ENCODE results near the gene TGFB2.

Gene TGFB2

DNA sequence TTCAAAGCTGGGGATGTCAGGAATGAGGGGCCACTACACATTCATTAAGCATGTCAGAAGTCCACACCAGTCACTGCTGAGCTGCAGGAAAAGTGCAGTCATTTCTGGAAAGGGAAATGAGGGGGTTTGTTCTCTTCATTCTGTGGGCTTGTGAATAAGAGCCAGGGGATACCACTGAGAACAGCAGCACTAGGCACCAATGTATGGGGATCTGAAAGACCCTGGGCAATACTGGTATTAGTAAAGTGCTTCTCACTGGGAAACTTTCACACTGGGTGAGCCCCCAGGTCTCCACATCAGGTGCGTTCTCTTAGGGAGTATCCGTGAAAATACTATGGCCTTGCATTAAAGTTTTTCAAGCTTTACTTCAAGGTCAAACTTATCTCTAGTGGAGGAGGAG is 49.9 kb downstream of the TGFB2 start:
- DNase-seq = no peak

DNA sequence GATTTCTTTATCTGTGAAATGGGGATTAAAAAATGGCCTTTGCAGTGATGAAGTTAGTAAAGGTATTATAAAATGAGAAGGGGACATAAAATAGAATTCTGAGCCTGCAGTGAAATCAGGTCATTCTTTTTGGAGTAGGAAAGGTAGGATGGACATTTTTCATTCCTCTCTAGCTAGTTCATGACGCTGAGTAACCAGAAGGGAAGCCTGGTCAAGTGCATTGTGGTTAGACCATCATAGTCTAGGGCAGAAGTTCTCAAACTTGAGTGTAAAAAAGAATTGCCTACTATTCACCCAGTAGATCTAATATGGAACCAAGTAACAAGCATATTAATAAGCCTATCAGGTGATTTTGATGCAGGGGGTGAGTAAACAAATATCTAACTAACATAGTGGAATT is 50.8 kb downstream of the TGFB2 start:
- no peak for DNase-seq

- no peak for DNase-seq
Measured at GRCh38 chr1:218397752-218398339, 52.7 kb downstream of the TGFB2 start.

GRCh38 chr1:218400624-218401023 is 55.5 kb downstream of the TGFB2 start:
- no peak for DNase-seq

DNA sequence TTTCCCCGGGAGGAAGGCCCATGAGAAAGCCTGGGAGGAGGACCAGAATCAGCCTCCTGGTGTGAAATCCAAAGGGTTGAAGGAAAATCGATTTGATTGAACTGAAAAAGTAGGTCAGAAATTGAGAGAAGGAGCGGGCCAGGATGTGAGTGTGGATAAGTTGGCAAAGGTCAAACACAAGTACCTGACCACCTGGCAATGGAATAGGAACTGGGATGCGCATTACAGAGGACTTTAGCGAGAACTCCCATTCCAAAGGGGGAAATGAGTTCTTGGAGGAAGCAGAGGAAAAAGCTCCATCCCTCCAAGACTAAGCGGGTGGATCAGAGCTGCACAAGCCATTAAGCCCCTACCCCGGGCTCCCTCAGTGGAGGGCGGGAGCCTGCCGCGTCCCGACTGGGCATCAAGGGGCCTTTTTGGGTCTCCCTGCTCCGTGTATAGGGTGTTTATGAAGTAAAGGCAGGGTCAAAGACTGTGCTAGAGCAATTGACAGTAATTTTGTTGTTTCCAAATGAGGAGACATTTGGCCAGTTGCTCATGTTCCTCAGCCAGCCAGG is 56.4 kb downstream of the TGFB2 start:
- DNase-seq = no peak

DNA sequence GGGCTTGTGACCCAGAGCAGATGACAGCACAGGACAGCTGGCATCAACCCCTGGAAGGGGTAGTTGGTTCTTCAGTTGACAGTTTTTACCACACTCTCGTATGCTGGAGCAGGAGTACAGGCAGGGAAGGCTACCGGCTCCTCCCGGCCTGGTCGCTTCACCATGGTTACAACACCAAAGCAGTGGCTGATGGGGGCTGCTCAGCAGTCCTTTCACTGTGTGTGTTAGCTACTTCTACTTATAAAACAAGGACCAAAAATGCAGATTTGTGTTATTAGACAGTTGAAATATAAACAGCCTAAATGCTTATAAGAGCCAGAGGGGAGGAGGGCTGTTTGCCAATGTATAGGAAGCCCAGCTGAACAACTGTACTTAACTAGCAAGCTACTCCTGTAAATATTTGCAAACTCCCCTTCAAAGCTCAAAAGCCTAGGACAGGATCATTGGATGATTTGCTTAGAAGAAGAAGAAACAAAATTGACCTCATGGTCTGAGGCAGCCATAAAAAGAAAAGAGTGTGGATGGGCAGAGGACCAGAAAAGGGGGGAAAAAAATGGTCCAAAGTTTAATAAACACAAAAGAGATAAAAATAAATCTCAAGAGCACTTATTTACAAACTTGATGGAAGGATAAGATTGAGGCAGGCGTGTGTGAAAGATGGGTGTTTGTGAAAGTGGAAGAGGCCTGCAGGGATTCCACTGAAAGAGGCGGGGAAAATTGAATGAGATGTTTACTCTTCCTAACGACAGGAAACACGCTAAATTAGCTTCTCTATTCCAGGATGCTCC is 57.1 kb downstream of the TGFB2 start:
- no peak for DNase-seq

- no peak for DNase-seq
Measured at GRCh38 chr1:218402786-218403120, 57.6 kb downstream of the TGFB2 start.

DNA sequence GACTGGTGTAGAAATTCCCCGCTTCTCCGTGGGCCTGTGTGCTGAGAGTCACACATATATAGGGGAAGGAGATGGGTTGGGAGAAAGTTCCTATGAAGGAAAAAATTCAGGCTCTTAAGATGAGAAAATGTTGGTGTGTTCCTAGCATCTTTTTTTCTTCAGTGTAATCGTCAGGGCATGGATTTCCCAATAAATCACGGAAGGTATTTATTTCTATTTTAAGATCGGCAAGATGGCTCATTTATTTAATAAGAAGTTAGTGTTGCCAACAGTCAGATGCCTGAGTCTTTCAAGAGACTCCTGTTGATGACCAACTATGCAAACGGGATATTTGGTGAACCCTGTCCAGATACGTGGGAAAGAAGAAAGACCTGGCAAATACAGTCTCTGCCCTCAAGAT is 58.2 kb downstream of the TGFB2 start:
- DNase-seq = no peak

DNA sequence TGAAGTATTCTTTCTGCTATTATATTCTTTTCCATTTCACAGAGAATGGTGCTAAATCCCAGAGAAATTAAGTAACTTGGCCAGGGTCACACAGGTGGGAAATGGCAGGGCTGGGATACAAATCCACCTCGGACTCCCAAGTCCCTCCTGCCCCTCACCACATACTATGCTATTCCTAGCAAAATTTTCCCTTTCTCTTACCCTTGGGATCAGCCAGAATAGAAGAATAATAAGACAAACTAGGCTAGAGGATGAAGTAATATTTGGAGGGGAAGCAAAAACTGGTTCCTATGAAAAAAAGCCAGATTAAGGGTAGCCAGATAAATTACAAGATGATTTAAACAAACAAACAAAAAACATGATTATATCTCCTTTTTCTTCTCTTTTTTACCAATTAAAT is 62.5 kb downstream of the TGFB2 start:
- no peak for DNase-seq

GRCh38 chr1:218408135-218408534 is 63.0 kb downstream of the TGFB2 start:
- no peak for DNase-seq

- no peak for DNase-seq
Measured at GRCh38 chr1:218408942-218409341, 63.8 kb downstream of the TGFB2 start.

DNA sequence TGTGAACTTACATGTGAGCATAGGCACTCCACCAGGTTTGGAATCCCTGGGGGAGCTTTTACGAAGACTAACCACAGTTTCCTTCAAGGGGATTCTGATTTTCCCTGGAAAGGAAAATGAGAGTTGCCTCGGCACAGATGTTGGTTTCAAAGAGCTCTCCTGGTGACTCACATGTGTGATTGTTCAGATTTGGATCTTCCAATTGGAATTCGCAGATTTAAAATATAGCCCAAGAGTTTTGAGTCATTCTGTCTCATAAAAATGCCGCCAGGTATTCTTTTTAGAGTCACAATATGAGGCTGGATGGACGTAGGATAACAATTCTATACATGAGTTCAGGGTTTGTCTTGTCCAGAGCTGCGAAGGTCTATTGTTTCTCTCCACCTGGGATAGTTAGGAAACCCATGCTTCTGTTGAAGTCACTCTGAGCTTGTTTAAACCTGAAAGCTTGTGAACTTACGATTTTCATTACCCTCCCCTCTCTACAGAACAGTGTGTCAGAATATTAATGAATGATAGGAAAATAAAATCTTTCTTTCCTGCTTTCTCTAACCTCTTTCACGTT is 64.9 kb downstream of the TGFB2 start:
- no peak for DNase-seq

DNA sequence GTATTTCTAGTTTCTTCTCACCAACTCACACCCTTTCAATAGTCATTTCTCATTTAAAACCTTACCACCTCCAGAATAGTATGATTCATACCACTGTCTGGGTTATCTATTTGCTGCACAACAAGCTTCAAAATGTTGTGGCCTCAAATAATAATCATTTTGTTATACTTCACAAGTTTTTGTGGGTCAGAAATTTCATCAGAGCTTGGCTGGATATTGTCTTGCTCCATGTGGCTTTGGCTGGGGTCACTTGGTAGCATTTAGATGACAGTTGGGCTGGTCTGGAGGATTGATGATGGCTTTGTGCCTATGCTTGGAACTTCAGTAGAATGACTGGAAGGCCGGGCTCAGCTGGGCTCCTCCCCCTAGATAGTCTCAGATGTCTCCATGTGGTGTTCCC is 66.0 kb downstream of the TGFB2 start:
- no peak for DNase-seq

DNA sequence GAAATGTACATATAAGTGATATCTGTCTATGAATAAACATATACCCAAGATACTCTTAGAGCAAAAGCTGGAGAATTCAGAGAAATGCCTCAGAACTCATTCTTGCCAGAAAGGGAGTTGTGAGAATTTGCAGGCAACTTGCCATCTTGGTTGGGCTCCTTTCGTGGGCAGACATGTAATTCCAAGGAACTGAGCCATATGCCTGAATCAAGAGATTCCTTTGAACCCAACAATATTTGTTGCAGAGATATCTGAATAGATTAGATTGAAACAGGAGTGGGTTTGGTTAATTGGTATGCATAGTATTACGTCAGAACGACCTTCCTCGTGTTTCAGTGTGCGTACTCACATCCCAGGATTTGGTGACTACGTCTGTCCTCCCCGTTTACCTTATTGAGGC is 67.0 kb downstream of the TGFB2 start:
- DNase-seq = no peak

DNA sequence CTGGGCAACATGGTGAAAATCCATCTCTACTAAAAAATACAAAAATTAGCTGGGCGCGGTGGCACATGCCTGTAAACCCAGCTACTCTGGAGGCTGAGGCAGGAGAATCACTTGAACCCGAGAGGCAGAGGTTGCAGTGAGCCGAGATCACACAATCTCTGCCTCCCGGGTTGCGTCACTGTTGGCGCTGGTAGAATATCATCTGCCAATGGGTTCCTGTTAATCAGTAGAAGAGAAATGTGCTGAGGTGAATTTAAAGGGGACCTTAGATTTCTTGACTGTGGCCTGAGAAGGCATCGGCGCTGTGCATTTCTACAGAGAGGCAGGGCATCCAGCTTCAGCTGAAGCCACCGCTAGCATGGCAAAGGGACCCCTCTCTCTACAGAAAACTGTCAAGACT is 68.0 kb downstream of the TGFB2 start:
- DNase-seq = no peak

DNA sequence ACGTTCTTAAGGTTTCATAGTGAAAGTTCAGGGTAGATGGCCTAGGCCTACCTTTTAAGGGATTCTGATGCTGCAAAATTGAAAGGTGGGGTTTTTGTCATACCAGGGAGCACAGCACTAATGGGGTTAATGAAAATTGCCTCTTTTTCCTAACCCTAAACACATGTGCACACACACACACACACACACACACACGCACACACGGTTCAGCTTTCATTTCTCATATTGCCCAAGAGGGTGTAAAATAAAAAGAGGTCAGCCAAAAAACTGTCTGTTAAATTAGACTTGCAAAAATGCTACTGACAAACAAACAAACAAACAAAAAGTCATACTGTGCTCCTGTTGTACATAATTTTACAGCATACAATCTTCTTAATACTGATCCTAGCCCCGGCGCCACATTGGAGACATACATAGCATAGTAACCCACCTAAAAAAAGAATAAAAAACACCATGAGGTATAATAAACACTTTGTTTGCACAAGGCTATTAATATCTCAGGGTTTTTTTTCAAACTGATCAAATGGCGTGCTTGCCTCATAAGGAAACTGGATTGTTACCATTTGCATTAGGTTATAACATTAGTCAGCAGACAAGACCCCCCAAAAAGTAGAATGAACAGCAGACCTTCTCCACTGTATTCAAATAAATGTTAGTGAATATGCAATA is 69.1 kb downstream of the TGFB2 start:
- DNase-seq = no peak

DNA sequence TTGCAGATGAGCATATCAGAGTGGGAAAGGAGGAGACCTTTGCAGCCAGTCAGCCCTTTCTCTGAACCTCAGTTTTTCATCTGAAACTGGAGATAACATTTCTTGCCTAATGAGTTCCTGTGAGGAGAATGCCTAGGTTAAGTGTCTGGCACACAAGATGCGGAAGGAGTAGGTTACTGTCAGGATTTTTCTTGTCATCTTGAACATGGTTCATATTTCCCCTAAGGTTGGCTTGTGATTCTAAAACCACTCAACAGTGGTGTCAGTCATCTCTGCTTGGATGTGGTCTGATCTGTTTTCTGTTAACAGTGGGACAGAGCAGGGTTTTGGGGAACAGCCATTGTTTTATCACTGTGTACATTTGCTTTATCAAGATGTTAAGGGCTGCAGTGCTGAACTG is 70.6 kb downstream of the TGFB2 start:
- no peak for DNase-seq

DNA sequence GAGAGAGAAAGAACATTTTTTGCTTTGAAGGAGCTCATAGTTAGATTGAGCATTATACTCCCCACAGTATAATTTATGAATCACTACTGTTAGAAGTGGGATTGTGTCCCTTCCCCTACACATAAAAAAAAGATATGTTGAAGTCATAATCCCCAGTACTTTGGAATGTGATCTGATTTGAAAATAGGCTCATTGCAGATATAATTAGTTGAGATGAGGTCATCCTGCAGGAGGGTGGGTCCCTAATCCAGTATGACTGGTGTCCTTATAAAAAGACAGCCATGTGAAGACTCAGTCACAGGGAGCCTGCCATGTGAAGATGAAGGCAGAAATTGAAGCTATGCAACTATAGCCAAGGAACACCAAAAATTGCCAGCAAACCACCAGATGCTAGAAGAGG is 76.4 kb downstream of the TGFB2 start:
- DNase-seq = no peak

- no peak for DNase-seq
Measured at GRCh38 chr1:218424502-218424901, 79.4 kb downstream of the TGFB2 start.

- DNase-seq = no peak
Measured at GRCh38 chr1:218425647-218426342, 80.7 kb downstream of the TGFB2 start.

DNA sequence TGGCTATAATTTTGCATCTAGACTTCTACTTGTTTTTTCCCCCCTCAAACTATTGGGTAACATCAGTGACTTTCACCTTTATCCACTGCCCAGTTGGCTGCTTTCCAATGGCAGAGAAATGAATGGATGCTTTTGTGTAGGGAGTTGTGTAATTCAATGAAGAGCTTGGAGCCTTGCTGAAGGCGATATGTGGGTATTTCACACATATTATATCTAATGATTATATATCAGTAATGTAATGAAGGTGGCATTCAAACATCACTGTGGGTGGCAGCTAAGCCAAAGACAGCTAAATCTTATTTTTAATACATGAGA is 81.2 kb downstream of the TGFB2 start:
- no peak for DNase-seq

- no peak for DNase-seq
Measured at GRCh38 chr1:218429301-218429700, 84.2 kb downstream of the TGFB2 start.

DNA sequence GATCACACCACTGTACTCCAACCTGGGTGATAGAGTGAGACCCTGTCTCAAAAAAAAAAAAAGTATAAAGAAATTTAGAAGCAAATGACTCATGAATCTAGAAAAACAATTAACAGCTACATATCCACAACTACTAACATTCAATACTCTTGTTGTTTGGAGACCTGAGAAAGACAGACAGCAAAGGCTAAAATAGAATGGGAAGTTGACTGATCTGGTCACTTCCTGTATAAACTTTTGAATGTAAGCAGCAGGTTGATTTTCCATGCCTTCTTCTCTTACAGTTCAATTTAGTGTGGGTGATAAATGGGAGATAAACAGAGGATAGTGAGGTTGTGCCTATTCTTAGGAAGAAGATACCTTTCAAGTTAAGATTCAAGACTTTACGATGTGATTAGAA is 85.2 kb downstream of the TGFB2 start:
- no peak for DNase-seq
